HCT116 (cell line): ENCODE results near the gene PSME1.

ENCODE experiments used
- CTCF ChIP-seq, 3 experiments: fragments of 200-600 bp in 1 of 3; sonication (generic) in 1 of 3; IDR thresholded peaks in 2 of 3; conservative IDR thresholded peaks in 1 of 3; 2 replicates each; pipeline ENCODE4 v1.5.1; 2012 to 2017; ENCODE audit warnings: low read depth in 2 of 3, low read length in 2 of 3, antibody characterized with exemption in 1 of 3, borderline replicate concordance in 1 of 3, control low read depth in 1 of 3, mild to moderate bottlenecking in 1 of 3, mixed read lengths in 1 of 3, mixed run types in 1 of 3, moderate library complexity in 1 of 3; ENCODE audit not compliant: insufficient read depth in 1 of 3
- EZH2 ChIP-seq: fragments of 200-600 bp; sonication (generic); IDR thresholded peaks from 2 replicates; pipeline ENCODE4 v1.6.1; 2017; ENCODE audit warnings: antibody characterized with exemption, mixed run types
- EZH2phosphoT487 ChIP-seq: fragments of 200-600 bp; IDR thresholded peaks from 2 replicates; pipeline ENCODE4 v1.6.1; 2018; ENCODE audit warnings: antibody characterized with exemption, borderline replicate concordance
- POLR2A ChIP-seq: IDR thresholded peaks from 2 replicates; pipeline ENCODE4 v1.7.0; 2011; ENCODE audit warnings: borderline replicate concordance; ENCODE audit not compliant: insufficient read depth, insufficient read length; ENCODE audit errors: extremely low read depth
- POLR2AphosphoS5 ChIP-seq: IDR thresholded peaks from 2 replicates; pipeline ENCODE4 v1.6.1; 2011; ENCODE audit warnings: mild to moderate bottlenecking, low read depth, low read length, moderate library complexity
- SIN3A ChIP-seq: IDR thresholded peaks from 2 replicates; pipeline ENCODE4 v1.6.1; 2012; ENCODE audit warnings: low read depth
- TCF7L2 ChIP-seq: IDR thresholded peaks from 2 replicates; pipeline ENCODE4 v1.7.0; 2011; ENCODE audit warnings: borderline replicate concordance, inconsistent platforms; ENCODE audit not compliant: insufficient read depth, insufficient read length; ENCODE audit errors: extremely low read depth
- YY1 ChIP-seq: IDR thresholded peaks from 2 replicates; pipeline ENCODE4 v1.6.1; 2011; ENCODE audit warnings: low read length, low read depth, moderate library complexity, mild to moderate bottlenecking; ENCODE audit not compliant: insufficient replicate concordance; ENCODE audit errors: extremely low read depth
- TF ChIP-seq, protein P1 (sequence below): IDR thresholded peaks from 2 replicates; pipeline ENCODE4 v1.6.1; 2012
- TF ChIP-seq, protein P2 (sequence below): IDR thresholded peaks from 2 replicates; pipeline ENCODE4 v1.6.1; 2011; ENCODE audit warnings: mild to moderate bottlenecking, low read length, moderate library complexity; ENCODE audit not compliant: insufficient replicate concordance; ENCODE audit errors: extremely low read depth

DNA sequence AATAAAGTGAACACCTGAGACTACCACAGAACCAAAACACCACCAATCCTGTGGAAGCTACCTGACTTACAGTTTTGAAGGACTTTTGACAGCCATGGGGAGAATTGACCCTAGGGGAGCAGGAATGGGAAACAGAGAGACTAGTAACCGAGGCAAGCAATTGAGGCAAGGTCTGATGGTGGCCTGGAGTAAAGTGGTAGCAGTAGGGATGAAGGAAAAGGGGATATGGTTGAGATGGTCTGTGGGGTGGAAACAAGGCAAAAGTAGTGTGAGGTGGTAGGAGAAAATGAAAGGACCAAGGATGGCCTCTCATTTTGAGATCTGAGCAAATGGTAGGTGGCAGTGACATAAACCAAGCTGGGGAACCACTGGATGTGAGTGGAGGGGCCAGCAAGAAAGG is 20.8 kb downstream of the PSME1 start:
- TF ChIP-seq POLR2AphosphoS5 (no peak), POLR2A (no peak), CTCF (IDR thresholded peaks at IDR 0.05 in 2 of 3, conservative IDR thresholded peaks at IDR 0.05 in 1 of 3; ENCODE audit: borderline replicate concordance in 1 of 3, insufficient read depth in 1 of 3, low read depth in 2 of 3, low read length in 2 of 3) (no peak), EZH2 (no peak), SIN3A (no peak), EZH2phosphoT487 (no peak), YY1 (no peak), TCF7L2 (no peak)
- TF ChIP-seq, protein P1, sequence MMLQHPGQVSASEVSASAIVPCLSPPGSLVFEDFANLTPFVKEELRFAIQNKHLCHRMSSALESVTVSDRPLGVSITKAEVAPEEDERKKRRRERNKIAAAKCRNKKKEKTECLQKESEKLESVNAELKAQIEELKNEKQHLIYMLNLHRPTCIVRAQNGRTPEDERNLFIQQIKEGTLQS = no peak
- TF ChIP-seq, protein P2, sequence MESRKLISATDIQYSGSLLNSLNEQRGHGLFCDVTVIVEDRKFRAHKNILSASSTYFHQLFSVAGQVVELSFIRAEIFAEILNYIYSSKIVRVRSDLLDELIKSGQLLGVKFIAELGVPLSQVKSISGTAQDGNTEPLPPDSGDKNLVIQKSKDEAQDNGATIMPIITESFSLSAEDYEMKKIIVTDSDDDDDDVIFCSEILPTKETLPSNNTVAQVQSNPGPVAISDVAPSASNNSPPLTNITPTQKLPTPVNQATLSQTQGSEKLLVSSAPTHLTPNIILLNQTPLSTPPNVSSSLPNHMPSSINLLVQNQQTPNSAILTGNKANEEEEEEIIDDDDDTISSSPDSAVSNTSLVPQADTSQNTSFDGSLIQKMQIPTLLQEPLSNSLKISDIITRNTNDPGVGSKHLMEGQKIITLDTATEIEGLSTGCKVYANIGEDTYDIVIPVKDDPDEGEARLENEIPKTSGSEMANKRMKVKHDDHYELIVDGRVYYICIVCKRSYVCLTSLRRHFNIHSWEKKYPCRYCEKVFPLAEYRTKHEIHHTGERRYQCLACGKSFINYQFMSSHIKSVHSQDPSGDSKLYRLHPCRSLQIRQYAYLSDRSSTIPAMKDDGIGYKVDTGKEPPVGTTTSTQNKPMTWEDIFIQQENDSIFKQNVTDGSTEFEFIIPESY = no peak
